Left ventricle myocardium superior (tissue), 1 donor: ENCODE data around the gene SH3PXD2A. TPM values are rescaled to one million over a fixed set of nuclear protein-coding genes. Genes with fewer than 3 reads are reported as not detected.

Experiments used
- ATAC-seq: fragments of 200-7000 bp; cut with Tn5 transposase; one replicate; pipeline ENCODE4 v1.9.1; 2020; ENCODE audit warnings: mild to moderate bottlenecking, moderate library complexity
- DNase-seq: peaks from one replicate; pipeline ENCODE4 v3.0.0-alpha.2; 2020
- intact Hi-C: fragments of 100-400 bp; cut with micrococcal nuclease; formaldehyde crosslinking; loops from one replicate; pipeline ENCODE4 v1.11.0; 2022
- total RNA-seq: library from RNA; stranded (reverse); fragmentation: NEBNext Ultra II Directional; extraction: Animal tissue kit (Norgen Biotek cat#: 25700); gene quantifications from one replicate; pipeline ENCODE4 v1.2.1, GENCODE V29; 2021
- donor health status: DM: no; HTN: yes; CAD: no; lungs with severe emphysema.

Gene SH3PXD2A
- total RNA-seq, 1 donor from 2014 or later = 28.6 TPM

DNA sequence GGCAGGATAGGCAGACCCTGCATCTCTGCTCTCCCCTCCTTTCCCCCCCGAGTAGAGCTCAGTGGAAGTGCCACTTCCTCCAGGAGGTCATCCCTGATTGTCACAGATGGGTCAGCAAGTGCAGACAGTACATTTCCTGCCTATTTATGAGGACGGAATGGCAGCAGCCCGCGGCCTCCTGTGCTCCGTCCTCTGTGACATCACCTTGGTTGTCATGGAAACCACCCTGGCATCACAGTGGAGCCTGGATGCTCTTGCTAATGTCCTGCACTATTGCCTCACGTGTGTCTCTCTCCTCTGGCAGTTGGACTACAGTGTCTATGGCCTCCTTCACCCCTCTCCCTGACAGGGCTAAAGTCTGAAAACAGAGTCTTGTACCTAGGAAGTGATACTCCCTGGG, 148.6 kb downstream of the SH3PXD2A start:
- ATAC-seq = no peak
- intact Hi-C loops = no loop called here

GRCh38 chr10:103706047-103706446, 149.3 kb downstream of the SH3PXD2A start:
- intact Hi-C loops = no loop called here
- DNase-seq (no peak), ATAC-seq (no peak)

More for the DNA sequence above, 148.6 kb downstream of the SH3PXD2A start:
- no peak for DNase-seq

DNA sequence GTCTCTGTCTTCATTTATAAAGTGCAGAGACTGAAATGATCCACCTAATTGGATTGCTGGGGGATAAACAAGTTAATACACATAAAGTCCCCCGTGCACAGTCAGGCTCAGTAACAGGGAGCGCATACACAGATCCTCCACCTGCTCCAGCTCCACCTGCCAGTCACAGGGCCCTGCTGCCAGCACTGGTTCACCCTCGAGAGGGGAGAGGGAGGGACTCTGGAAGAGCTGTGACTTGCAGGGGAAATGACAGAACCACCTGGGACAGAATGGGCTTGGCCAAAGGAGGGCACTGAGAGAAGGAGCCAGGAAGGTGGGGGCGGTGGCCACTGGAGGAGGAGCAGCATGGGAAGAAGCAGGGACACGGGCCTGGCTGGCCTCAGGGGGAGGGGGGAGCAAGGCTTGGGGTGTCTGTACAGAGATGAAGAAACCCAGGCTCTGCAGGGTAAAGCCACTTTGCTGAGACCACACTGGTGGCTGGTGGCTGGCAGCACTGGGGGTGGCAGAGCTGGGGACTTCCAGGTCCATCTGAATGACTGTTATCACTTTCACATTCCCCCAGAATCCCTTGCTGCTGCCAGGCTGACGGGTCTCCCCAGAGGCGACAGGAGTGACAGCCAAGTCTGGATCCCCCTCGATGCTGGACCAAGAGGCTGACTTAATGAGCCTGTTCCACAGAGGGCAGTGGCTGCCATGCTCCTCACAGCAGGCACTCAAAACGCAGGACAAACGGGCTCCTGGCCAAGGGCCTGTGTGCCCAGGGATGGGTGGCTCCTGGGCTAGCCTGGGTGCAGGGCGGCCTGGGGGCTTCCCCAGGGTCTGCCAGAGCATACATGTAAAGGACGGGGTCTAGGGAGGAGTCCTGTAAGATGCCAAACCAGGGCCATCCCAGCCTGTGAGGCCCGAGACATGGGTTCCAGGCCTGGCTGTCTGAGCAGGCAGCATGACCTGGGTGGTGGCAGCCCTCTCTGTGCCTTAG, 151.1 kb downstream of the SH3PXD2A start:
- ATAC-seq (no peak), DNase-seq (no peak)
- intact Hi-C loops = no loop called here

GRCh38 chr10:103701380-103702222, 153.8 kb downstream of the SH3PXD2A start:
- DNase-seq = no peak
- intact Hi-C loops = no loop called here
- ATAC-seq = no peak

GRCh38 chr10:103700436-103700715, 155.0 kb downstream of the SH3PXD2A start:
- no peak for ATAC-seq
- intact Hi-C loops = no loop called here
- no peak for DNase-seq

DNA sequence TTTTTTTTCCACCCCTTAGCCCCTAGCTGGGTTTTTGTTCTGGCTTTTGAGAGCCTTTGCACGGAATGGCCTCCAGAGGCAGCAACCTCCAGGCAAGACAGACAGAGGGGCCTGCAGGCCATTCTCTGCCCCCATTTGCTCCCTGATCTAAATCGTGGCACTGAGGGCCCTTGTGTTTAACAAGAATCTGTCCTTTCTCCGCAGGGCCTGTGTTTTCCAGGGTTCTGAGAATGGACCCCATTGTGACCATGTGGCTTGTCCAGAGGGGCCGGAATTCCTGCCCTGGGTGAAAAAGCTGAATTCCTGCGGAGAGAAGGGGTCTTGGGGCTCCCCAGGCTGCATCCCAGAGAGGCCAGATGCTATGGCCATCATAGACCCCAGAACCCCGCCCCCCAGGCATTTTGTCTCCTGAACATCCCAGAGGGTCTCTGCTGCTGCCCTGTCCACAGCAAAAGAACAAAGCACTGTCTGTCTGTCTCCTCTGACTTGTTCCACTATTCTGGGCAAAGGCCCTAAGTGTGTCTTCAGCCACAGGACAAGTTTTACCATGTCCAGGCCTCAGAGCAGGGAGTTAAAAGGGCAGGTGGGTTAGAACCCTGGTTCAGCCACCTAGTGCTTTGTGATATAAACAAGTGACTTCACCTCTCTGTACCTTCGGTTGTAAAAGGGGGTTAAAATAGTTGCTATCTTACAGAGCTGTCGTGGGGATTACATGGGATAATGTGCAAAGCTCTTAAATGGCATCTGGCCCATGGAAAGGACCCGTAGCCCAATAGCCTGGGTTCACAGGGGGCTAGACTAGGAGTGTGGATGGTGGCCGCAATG, 155.6 kb downstream of the SH3PXD2A start:
- intact Hi-C loops = no loop called here

GRCh38 chr10:103698266-103698665, 157.1 kb downstream of the SH3PXD2A start:
- DNase-seq (peak; percentile 52), ATAC-seq (peak; percentile 40)
- intact Hi-C loops = no loop called here

More for the DNA sequence above, 155.6 kb downstream of the SH3PXD2A start:
- DNase-seq (no peak), ATAC-seq (no peak)

DNA sequence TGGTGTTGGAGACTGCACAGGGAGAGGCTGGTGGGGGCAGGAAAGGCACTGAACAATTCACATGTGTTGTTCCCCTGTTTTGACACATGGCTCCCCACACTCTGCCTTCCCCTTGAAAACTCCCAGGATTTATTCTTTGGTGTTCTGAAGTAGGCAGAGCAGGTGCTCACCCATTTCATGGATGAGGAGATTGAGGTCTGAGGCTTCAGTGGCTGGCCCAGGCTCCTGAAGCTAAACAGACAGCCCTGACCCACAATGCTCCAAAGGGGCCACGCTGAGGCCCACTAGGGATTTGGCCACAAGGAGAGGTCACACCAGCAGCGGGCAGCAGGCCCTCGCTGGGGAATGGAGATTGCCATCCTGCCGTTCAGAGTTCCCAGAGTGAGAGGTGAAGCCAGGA, 157.6 kb downstream of the SH3PXD2A start:
- DNase-seq (no peak), ATAC-seq (no peak)
- intact Hi-C loops = no loop called here

GRCh38 chr10:103696411-103697145, 158.8 kb downstream of the SH3PXD2A start:
- ATAC-seq (peak; percentile 72), DNase-seq (peak; percentile 67)
- intact Hi-C loops = no loop called here

- DNase-seq (no peak), ATAC-seq (no peak)
- intact Hi-C loops = no loop called here
Observed at GRCh38 chr10:103696094-103696410, 159.3 kb downstream of the SH3PXD2A start.

- DNase-seq (no peak), ATAC-seq (peak; percentile 47)
- intact Hi-C loops = no loop called here
Observed at GRCh38 chr10:103695584-103696005, 159.8 kb downstream of the SH3PXD2A start.

GRCh38 chr10:103693812-103694205, 161.6 kb downstream of the SH3PXD2A start:
- intact Hi-C loops = no loop called here
- ATAC-seq (no peak), DNase-seq (no peak)

GRCh38 chr10:103692952-103693811, 162.2 kb downstream of the SH3PXD2A start:
- intact Hi-C loops = no loop called here
- ATAC-seq = no peak
- DNase-seq = no peak

- ATAC-seq = no peak
- no peak for DNase-seq
- intact Hi-C loops = no loop called here
Observed at GRCh38 chr10:103692436-103692951, 162.9 kb downstream of the SH3PXD2A start.

GRCh38 chr10:103691723-103692435, 163.5 kb downstream of the SH3PXD2A start:
- ATAC-seq (no peak), DNase-seq (no peak)
- intact Hi-C loops = no loop called here

DNA sequence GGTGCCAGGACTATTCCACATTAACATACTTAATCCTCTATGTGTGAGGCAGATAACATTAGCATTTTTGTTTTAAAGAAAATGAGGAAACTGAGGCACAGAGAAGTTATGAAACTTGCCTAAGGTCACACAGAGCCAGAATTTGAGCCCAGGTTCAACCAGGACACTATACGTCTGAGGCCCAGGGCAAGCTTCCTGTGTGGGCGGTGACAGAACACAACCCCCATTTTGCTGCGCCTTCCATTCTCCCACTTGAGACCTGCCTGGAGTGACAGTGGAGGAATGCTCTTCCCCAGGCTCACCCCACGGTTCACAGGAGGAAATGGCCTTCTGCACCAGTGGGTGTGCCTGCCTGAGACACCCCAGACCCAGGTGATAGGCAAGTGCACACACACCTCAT, 164.1 kb downstream of the SH3PXD2A start:
- ATAC-seq (no peak), DNase-seq (no peak)
- intact Hi-C loops = no loop called here

DNA sequence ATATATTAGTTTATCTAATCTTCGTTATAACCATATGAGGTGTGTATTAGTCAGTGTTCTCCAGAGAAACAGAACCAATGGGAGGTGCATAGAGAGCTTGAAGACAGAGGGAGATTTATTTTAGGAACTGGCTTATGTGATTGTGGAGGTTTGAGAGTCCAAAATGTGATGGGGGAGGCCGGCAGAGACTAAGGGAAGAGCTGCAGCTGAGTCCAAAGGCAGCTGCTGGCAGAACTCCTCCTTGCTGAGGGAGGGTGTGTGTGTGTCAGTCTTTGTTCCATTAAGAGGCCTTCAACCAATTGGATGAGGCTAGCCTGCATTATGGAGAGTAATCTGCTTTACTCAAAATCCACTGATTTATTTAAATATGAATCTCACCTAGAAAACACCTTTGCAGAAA, 165.1 kb downstream of the SH3PXD2A start:
- ATAC-seq = no peak
- DNase-seq = no peak
- intact Hi-C loops = no loop called here
